ENCODE results near the gene ZNF222. TPM values are rescaled to one million over a fixed set of nuclear protein-coding genes. Genes with fewer than 3 reads are reported as not detected.

The ZNF222 gene
- total and polyA plus RNA-seq, 2 of the 8 experiments (the other 6 are each of a cell fraction or from before 2014, with no cell fraction given), result 1.7 to 3.4 TPM

- TF ChIP-seq, protein P1, sequence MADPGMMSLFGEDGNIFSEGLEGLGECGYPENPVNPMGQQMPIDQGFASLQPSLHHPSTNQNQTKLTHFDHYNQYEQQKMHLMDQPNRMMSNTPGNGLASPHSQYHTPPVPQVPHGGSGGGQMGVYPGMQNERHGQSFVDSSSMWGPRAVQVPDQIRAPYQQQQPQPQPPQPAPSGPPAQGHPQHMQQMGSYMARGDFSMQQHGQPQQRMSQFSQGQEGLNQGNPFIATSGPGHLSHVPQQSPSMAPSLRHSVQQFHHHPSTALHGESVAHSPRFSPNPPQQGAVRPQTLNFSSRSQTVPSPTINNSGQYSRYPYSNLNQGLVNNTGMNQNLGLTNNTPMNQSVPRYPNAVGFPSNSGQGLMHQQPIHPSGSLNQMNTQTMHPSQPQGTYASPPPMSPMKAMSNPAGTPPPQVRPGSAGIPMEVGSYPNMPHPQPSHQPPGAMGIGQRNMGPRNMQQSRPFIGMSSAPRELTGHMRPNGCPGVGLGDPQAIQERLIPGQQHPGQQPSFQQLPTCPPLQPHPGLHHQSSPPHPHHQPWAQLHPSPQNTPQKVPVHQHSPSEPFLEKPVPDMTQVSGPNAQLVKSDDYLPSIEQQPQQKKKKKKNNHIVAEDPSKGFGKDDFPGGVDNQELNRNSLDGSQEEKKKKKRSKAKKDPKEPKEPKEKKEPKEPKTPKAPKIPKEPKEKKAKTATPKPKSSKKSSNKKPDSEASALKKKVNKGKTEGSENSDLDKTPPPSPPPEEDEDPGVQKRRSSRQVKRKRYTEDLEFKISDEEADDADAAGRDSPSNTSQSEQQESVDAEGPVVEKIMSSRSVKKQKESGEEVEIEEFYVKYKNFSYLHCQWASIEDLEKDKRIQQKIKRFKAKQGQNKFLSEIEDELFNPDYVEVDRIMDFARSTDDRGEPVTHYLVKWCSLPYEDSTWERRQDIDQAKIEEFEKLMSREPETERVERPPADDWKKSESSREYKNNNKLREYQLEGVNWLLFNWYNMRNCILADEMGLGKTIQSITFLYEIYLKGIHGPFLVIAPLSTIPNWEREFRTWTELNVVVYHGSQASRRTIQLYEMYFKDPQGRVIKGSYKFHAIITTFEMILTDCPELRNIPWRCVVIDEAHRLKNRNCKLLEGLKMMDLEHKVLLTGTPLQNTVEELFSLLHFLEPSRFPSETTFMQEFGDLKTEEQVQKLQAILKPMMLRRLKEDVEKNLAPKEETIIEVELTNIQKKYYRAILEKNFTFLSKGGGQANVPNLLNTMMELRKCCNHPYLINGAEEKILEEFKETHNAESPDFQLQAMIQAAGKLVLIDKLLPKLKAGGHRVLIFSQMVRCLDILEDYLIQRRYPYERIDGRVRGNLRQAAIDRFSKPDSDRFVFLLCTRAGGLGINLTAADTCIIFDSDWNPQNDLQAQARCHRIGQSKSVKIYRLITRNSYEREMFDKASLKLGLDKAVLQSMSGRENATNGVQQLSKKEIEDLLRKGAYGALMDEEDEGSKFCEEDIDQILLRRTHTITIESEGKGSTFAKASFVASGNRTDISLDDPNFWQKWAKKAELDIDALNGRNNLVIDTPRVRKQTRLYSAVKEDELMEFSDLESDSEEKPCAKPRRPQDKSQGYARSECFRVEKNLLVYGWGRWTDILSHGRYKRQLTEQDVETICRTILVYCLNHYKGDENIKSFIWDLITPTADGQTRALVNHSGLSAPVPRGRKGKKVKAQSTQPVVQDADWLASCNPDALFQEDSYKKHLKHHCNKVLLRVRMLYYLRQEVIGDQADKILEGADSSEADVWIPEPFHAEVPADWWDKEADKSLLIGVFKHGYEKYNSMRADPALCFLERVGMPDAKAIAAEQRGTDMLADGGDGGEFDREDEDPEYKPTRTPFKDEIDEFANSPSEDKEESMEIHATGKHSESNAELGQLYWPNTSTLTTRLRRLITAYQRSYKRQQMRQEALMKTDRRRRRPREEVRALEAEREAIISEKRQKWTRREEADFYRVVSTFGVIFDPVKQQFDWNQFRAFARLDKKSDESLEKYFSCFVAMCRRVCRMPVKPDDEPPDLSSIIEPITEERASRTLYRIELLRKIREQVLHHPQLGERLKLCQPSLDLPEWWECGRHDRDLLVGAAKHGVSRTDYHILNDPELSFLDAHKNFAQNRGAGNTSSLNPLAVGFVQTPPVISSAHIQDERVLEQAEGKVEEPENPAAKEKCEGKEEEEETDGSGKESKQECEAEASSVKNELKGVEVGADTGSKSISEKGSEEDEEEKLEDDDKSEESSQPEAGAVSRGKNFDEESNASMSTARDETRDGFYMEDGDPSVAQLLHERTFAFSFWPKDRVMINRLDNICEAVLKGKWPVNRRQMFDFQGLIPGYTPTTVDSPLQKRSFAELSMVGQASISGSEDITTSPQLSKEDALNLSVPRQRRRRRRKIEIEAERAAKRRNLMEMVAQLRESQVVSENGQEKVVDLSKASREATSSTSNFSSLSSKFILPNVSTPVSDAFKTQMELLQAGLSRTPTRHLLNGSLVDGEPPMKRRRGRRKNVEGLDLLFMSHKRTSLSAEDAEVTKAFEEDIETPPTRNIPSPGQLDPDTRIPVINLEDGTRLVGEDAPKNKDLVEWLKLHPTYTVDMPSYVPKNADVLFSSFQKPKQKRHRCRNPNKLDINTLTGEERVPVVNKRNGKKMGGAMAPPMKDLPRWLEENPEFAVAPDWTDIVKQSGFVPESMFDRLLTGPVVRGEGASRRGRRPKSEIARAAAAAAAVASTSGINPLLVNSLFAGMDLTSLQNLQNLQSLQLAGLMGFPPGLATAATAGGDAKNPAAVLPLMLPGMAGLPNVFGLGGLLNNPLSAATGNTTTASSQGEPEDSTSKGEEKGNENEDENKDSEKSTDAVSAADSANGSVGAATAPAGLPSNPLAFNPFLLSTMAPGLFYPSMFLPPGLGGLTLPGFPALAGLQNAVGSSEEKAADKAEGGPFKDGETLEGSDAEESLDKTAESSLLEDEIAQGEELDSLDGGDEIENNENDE (IDR thresholded peaks at IDR 0.05; ENCODE audit: insufficient replicate concordance, low read length), result no peak
- no peak for TF ChIP-seq EP300 (IDR thresholded peaks at IDR 0.05; ENCODE audit: borderline replicate concordance in 1 of 2, low read depth in 2 of 2, low read length in 2 of 2)
- no peak for TF ChIP-seq TCF12 (IDR thresholded peaks at IDR 0.05; ENCODE audit: low read depth, low read length)
- no peak for TF ChIP-seq ZNF274 (IDR thresholded peaks at IDR 0.05; ENCODE audit: borderline replicate concordance, extremely low read depth, low read length)
- no peak for TF ChIP-seq SUZ12 (IDR thresholded peaks at IDR 0.05; ENCODE audit: low read length)
- peak; percentile 76 for TF ChIP-seq CREB1 (IDR thresholded peaks at IDR 0.05)
- TF ChIP-seq RNF2 (IDR thresholded peaks at IDR 0.05; ENCODE audit: borderline replicate concordance, low read depth, low read length, missing control alignments, poor library complexity, severe bottlenecking), result no peak
- peak; percentile 54 for TF ChIP-seq CTBP2 (IDR thresholded peaks at IDR 0.05; ENCODE audit: borderline replicate concordance, insufficient read depth, insufficient read length, low read length)
- TF ChIP-seq TEAD4 (IDR thresholded peaks at IDR 0.05; ENCODE audit: low read depth, low read length), result no peak
These were observed 22.4 kb upstream of the ZNF222 start, which contains the start of gene ZNF230 (continued) for GRCh38 chr19:44002566-44003460.

Measured in H1 (cell line).